Stimulated activated CD8-positive, alpha-beta memory T cell treated with anti-CD3 and anti-CD28 coated beads, Interleukin-15, amount 100 ng/mL, for 24 hours (primary cell): ENCODE measurements around the gene FGGY.

Experiments
- DNase-seq: peaks from one replicate; pipeline ENCODE4 v3.0.0-alpha.2; 2020; ENCODE audit warnings: low read depth

The FGGY gene

DNA sequence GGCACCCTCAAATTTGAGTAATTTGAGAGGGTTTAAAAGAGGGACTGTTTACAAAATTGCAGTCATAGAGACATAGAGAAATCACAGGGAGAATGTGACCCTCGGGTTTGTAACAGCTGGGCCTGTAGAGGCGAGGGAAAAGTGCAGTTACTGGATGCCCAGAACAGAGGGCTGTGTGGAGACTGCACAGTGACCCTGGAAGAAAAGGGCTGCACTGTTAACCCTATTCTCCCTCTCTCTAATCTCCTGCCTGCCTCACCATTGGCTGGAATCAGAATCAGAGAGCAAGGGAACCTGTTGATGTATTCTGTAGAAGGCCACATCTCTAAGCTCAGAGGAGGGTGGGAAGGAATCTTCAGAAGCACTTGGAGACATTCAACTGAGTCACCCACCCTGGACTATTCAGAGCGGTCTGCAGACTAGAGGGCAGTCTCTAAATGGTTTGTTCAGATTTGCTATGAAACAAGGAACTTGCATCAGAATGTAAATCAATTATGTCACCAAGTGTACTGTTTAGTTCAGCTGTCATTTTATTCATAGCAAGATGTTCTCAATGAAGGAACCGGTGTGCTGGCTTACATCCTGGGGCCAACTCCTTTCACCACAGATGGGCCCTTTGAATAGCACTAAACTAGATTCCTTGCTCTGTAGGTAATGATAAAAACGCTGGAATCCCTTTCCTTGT lies 385.6 kb downstream of the FGGY start:
- DNase-seq, result no peak

DNA sequence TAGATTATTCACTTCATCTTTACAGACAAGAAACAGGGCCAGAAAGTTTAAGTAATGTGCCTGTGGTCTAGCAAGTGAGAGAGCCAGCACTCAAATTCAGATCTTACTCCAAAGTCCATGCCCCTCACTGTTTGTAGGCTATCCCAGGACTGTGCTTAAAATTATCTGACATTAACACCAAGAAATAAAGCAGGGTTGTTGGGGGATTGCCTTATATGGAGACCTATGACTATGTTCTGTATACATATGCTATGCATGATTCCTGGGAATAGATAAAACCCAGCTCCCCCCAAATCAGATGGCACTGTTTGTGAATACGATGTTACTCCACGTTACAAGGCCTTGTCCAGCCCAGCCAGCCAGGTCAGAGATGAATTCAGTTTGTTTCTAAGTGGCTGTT lies 386.3 kb downstream of the FGGY start:
- no peak for DNase-seq

DNA sequence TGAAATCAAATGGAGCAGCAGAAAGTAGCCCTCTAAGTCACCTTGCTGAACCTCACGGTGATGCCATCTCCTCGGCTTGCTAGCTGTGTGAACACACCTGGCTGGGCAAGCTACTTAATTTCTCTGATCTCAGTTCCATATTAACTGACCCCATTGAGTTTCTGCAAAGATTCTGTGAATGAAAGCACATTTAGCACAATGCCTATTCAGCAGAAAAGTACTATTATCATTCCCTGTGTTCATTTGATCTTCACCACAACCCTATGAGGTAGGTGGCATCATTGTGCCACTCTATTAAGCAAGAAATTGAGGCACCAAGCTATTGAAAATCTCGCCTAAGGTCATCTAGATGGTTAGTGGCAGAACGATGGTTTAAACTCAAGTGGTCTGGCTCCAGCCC lies 387.8 kb downstream of the FGGY start:
- DNase-seq, result no peak

DNA sequence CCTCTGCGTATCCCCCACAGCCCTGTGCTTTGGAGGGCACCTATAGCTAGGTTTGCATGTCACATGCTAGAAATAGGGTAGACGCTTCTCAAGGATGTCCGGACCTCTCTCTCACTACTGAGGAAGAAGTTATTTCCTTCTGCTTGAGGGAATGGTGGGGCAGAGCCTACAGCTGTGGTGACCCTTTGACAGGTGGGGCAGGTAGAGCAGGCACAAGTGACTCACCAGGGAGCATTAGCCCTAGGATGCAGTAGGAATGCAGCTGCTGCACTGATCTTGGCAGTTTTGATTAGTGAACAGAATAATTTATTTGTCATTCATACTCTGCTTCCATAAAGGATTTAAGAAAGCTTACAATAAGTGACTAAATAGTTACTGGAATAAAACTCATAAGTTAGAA lies 388.2 kb downstream of the FGGY start:
- no peak for DNase-seq

GRCh38 chr1:59685666-59686065 lies 388.8 kb downstream of the FGGY start:
- no peak for DNase-seq

DNA sequence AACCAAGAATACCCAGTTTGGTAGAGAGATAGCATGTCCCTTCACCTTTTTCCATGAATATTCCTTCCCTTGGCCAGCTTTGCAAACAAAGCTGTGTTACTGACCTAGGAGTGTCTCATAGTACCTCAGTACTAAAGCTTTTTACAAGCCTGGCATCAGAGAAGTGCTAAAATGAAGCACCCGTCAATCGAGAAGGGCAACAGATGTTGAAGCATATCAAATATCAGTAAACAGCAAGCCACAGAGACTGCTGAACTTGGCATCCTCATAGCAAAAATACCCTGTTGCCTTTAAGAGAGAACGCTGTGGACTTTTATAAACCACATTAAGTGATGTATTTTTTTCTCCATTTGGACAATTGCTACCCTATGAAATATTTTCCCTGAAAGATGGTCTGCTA lies 389.3 kb downstream of the FGGY start:
- DNase-seq, result no peak

DNA sequence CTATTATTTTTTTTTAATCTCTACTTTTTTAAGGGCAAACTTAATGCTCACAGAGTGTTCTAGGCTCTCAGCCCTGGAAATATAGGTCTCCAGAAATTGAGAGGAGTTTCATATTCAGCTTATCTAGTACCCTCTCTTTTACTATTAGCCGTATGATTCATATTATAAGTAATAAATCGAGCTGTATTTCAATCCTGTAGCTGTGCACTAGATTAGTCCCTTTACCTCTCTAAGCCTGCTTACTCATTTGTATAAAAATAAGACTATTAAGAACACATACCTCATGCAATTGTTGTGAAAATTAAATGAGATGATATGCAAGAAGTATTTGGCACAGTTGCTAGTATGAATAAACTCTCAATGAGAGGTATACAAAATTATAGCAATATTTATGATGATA lies 389.7 kb downstream of the FGGY start:
- DNase-seq, result no peak

- no peak for DNase-seq
These were observed 390.2 kb downstream of the FGGY start for GRCh38 chr1:59687081-59687480.

DNA sequence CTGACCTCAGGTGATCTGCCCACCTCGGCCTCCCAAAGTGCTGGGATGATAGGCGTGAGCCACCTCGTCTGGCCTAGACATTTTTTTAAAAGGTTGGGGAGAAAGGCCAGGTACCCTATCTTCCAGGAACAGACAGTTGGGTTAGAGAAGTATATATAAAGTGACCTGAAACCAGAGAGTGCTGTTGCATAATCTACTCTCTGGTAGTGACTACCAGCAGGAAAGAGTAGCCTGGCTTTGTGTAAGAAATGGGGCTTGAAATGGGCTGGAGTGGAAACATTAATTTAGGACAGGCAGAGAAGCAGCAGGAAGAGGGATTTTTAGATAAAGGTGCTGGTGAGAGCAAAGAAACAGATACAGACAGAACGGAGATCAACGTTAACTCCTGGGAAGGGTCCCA lies 392.1 kb downstream of the FGGY start:
- DNase-seq, result no peak

- no peak for DNase-seq
These were observed 392.8 kb downstream of the FGGY start for GRCh38 chr1:59689730-59690129.

GRCh38 chr1:59690171-59690930 lies 393.5 kb downstream of the FGGY start:
- no peak for DNase-seq

DNA sequence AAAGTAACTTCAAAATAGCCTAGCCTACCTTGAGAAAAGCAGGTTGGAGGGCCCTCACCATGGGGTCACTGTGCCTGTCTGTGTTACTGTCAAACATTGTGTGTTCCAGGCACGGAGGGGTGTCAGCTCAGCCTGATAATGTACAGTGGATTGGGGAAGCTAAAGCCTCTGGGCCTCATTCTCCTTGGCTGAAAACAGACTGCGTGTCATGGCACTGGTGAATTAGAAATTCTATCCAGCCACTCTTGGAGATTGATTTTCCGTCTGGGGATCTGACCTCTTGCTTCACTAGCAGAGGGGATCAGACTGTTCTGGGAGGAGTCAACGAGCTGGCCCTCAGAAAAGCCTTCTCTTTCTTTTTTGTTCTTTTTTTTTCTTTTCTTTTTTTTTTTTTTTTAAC lies 394.4 kb downstream of the FGGY start:
- no peak for DNase-seq

DNA sequence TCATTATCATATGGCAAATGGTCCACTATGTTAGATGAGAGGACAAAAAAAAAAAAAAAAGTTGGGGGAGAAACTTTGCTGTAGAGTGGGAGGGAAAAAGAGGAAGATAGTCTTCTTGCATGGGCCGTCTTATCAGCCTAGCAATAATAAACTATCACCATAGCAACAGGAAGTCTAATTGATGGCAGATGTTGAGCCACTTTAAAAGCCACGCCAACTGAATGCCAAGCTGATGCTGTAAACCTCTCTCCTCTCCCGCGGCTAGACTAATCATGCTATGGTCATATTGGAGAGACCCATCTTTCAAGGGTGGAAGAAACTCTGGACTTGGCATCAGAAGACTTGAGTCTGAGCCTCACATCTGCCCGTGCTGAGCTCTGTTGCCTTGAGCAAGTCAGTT lies 395.7 kb downstream of the FGGY start:
- DNase-seq, result no peak

GRCh38 chr1:59693406-59693805 lies 396.5 kb downstream of the FGGY start:
- no peak for DNase-seq

- no peak for DNase-seq
These were observed 398.4 kb downstream of the FGGY start for GRCh38 chr1:59695252-59695651.

- no peak for DNase-seq
These were observed 399.7 kb downstream of the FGGY start for GRCh38 chr1:59696421-59697115.

GRCh38 chr1:59697150-59697800 lies 400.4 kb downstream of the FGGY start:
- no peak for DNase-seq

DNA sequence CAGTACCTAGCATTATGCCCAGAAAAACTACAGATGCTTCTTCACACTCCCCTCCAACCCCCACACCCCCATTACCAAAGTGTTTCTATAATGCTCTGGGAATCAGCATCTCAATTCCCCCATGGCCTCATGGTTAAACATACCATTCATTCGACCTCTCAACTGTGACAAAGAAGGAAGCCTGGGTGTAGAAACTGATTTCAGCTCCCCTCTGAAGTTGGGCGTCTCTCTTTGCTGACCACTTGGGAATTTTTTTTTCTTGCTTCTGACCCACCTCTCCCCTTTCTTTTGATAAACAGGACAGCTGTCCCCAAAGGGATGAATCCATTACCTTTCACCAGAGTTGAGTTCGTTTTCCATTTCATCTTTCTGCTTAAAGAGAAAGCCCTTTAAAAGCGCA lies 401.5 kb downstream of the FGGY start:
- no peak for DNase-seq

DNA sequence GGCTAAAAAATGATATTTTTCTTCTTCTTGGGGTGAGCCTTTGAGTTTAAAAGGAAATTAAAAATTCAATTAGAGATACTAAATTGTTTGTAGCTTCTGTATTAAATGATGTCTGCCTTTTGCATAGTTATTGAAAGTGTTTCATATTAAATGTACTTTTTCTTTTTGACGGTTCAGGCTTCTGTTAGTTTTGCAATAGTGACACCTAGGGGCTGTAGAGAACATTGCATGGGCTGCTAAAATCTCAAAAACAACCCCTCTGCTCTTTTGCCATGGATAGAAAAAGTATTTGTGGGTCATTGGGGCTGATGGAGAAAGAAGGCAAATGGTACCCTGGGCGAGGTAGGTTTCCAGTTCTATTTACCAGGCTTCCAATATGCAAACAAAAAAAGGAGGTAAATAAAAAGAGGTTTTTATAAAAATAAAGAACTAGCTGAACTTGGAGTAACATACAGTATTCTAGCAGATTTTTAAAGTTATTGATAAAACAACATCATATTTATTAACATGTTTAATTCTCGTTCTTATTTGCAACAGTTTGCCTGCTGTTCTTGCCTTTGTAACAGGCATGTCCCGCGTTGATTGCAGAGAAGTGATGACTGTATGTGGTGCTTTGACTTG lies 402.4 kb downstream of the FGGY start:
- no peak for DNase-seq

GRCh38 chr1:59701376-59701775 lies 404.5 kb downstream of the FGGY start:
- DNase-seq, result no peak

DNA sequence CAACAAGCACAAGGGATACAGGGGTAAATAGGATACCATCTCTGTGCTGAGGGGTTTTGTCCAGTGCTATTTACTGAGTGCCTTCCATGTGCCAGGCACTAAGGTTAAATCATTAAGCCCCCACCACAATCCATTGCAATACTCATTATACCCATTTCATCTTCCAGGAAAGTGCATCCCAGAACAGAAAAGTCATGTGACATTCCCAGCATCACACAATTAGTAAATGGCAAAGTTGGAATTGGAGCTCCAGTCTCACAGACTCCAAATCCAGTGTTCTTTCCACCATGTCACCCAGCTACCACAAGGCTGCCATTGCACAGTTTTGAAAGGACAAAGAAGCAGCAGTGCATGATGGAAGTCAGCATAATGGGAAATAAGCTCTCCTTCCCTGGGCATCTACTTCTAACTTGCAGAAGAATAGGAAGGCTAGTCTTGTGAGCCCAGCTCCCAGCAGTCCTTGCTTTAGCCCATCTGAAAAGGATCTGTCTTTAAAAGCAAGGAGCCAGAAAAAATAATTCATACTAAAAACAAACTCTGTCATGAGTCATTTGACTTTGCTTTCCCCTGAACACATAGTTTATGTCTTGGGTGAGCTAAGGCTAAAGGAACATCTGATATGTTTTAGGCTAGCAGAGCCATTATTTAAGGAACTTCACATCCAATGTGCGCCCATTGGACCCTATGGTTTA lies 406.5 kb downstream of the FGGY start:
- no peak for DNase-seq

DNA sequence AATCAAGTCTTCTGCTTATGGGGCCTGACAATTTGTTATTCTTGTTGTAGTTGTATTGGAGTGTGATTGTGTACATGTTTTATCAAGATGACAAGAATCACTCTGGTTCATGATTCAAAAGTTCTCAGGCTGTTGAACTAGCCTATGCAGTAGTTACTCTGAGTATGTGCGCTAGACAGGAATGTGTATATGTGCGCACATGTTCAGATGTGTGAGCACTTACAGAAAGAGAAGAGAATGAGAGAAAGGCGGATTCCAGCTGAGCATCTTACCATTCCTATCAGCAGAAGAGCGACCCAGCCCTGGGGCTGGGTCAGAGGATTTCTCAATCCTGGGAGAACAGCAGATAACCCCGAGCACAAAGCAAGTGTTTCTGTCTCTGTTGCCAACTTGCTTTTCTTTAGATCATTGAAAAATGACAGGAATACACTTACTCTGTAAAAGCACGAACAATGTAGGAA lies 407.1 kb downstream of the FGGY start:
- DNase-seq, result no peak
